Putamen (tissue), 1 donor: Measurements from ENCODE around the gene CACNA1S.

Experiments
- DNase-seq: peaks from one replicate; pipeline ENCODE4 v3.0.0-alpha.2; 2016; ENCODE audit warnings: low spot score

CACNA1S gene

DNA sequence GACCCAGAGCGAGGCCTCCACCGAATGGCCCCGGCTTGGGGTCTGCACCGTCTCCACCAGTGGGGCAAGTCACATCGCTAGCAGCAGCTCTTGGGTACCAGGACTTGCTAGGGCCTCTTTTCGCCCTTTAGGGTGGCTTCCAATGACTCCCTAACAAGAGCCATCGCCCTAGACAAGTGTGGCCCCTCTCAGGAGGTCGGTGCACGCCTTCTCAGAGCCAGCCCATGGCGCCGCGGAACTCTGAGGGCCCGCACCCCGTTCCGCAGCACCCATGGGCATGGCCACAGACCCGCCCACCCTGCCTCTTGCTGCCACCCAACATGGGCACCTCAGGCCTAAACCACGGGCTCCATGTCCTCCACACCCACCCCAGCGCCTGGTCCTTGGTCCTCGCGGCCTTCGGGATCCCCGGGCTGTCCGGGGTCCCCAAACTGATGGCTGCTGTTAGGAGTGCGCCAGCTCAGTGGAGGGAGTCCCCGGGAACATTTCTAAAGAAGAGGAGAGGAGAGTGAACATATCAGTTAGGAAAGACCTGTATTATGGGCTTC is 3.2 kb upstream of the CACNA1S start:
- no peak for DNase-seq

GRCh38 chr1:201114245-201115131 is 2.3 kb upstream of the CACNA1S start:
- DNase-seq = peak; percentile 81

DNA sequence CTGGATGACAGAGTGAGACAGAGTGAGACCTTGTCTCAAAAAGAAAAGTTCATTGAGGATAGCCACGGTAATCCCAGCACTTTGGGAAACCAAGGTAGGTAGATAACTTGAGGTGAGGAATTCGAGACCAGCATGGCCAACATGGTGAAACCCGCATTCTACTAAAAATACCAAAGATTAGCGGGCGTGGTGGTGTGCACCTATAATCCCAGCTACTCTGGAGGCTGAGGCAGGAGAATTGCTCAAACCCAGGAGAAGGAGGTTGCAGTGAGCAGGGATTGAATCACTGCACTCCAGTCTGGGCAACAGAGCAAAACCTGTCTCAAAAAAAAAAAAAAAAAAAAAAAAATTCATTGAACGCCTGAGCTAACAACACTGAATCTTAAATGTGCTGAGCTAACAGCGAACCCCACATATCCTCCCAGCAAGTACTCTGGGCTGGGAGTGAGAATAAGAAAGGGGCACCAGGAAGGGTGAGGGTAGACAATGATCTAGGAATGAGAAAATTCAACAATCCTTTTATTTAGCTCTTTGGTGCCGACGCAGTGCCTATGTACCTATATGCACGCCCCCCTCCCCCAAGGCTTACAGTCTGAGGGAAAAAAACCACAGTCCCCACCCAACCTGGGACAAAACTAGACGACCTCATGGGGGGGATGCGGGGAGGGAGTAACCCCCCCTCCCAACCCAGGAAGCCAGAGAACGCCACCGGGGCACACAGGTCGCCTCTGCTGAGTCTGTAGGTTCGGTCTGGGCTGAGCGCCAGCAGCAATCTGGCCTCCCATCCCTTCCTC is 1.4 kb upstream of the CACNA1S start:
- no peak for DNase-seq

GRCh38 chr1:201112926-201113325 is 700 bp upstream of the CACNA1S start:
- DNase-seq = no peak

- no peak for DNase-seq
Observed at GRCh38 chr1:201111672-201112071, 554 bp downstream of the CACNA1S start.

DNA sequence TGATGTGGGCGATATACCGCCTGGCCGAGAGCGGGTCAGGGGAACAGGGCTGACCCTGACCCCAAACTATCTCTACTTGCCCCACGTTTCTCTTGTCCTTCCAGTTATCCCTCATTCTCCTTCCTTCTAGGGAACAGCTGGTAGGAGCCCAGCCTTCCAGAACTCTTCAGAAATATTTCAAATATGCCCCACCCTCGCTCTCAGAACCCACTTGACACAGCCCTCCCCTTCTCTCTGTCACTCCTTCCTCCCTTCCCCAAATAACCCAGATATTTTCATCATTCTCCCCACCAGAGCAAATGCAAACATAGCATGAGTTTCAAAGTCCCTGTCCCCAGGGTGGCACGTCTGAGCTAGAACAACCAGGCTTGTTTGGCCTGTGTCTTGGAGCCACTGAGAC is 1.1 kb downstream of the CACNA1S start:
- no peak for DNase-seq

GRCh38 chr1:201110616-201111015 is 1.6 kb downstream of the CACNA1S start:
- DNase-seq = no peak

GRCh38 chr1:201110138-201110537 is 2.1 kb downstream of the CACNA1S start:
- DNase-seq = no peak

DNA sequence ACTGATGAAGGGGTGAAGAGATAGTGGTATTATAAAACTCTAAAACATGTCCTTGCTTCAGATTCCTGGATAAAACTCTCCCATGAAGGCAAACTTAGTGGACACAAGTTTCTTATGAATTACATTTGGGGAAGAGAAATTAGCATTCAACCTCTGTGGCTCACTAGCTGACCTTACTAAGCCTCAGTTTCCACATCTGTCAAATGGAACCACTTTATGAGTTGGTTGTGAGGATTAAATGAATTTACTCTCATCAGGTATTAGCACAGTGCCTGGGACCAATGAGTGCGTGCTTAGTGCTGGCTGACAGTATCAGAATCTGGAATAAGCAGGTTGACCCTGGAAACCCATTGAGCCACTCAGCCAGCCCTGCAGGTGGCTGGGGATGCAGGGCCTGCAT is 2.6 kb downstream of the CACNA1S start:
- DNase-seq = no peak

- DNase-seq = no peak
Observed at GRCh38 chr1:201108614-201109013, 3.6 kb downstream of the CACNA1S start.

- no peak for DNase-seq
Observed at GRCh38 chr1:201105688-201106087, 6.5 kb downstream of the CACNA1S start.

DNA sequence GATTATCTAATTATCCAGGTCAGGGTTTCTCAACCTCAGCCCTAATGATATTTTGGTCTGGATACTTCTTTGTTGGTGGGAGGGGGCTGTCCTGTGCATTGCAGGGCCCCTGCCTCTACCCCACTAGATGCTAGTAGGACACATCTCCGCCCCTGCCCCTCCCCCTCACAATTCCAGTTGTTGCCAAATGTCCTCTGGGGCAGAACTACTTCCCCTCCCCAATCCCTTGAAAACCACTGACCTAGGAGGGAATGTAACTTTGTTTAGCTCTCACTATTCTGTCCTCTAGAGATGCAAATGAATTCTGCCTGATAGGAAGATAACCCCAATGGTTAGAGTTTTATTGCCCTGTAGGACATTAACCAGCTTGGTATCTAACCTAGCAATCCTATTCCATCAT is 8.1 kb downstream of the CACNA1S start:
- no peak for DNase-seq

GRCh38 chr1:201103666-201104065 is 8.6 kb downstream of the CACNA1S start:
- DNase-seq = no peak

- DNase-seq = no peak
Observed at GRCh38 chr1:201100169-201100930, 11.9 kb downstream of the CACNA1S start.

GRCh38 chr1:201098992-201099677 is 13.1 kb downstream of the CACNA1S start:
- no peak for DNase-seq

- no peak for DNase-seq
Observed at GRCh38 chr1:201096977-201097856, 15.0 kb downstream of the CACNA1S start.

DNA sequence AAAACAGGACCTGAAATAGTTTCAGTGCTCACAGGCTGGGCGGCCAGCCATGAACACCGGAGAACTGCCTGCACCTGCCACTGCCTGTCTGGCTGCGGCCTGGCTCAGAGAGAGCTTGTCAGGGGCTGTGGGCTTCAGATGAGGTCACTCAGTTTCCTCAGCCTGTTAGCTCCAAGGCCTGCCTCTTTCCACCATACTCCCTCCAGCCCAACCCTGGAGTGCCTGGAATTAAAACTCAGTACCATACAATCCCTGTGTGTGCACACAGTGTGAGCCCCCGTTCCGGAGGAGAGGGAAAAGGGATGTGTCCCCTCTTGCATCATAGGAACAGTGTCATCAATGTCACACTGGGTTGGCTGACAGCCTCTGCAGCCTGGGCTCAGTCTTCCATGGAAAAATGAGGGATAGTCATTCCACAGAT is 16.2 kb downstream of the CACNA1S start:
- DNase-seq = no peak

GRCh38 chr1:201095581-201095980 is 16.6 kb downstream of the CACNA1S start:
- peak; percentile 45 for DNase-seq

DNA sequence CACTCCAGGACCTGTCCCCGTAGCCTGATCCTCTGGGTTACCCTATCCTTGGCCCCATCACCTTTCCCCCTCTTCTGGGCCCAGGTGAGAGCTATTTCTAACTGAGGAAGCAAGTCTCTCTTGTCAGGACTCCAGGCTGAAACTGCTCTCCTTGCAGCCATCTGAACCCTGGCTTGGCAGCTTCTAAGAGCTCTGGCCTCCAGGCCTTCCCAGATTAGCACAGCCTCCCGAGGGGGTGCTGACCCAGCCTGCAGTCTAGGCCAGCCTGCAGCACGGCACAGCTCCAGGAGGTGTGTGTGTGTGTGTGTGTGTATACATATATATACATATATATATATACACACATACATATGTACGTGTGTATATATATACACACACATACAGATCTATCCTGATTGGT is 17.4 kb downstream of the CACNA1S start:
- no peak for DNase-seq

- no peak for DNase-seq
Observed at GRCh38 chr1:201093962-201094361, 18.3 kb downstream of the CACNA1S start.
